AG10803 (cell line): ENCODE results near the gene MAP2K6.

Experiments
- DNase-seq: peaks from one replicate; pipeline ENCODE4 v3.0.0; 2010; ENCODE audit warnings: low read depth
- H3K4me3 ChIP-seq: 2 replicates; pipeline ENCODE4 v1.5.1; 2011; ENCODE audit warnings: mild to moderate bottlenecking, low read length, control low read depth
- TF ChIP-seq, protein P1 (sequence below): conservative IDR thresholded peaks from 2 replicates; pipeline ENCODE4 v1.5.1; 2011; ENCODE audit warnings: mild to moderate bottlenecking, low read length, control low read depth, inconsistent platforms

Gene MAP2K6

DNA sequence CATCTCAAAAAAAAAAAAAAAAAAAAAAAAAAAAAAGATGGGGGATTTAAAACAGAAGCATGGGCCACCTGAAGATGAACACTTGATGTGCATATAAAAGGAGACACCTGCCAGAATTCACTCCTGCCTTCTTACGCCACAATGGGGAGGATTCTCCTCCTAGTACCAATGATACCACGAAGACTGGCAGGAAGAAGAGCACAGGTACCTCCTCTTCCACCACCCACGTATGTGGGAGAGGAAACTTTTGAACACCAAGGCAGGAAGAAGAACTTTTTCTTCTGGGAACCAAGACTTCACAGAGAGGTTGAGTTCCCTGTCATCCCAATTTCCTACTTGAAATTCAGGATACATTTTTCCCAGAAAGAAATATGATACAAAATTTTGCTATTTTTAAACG lies 2.7 kb upstream of the MAP2K6 start:
- TF ChIP-seq, protein P1, sequence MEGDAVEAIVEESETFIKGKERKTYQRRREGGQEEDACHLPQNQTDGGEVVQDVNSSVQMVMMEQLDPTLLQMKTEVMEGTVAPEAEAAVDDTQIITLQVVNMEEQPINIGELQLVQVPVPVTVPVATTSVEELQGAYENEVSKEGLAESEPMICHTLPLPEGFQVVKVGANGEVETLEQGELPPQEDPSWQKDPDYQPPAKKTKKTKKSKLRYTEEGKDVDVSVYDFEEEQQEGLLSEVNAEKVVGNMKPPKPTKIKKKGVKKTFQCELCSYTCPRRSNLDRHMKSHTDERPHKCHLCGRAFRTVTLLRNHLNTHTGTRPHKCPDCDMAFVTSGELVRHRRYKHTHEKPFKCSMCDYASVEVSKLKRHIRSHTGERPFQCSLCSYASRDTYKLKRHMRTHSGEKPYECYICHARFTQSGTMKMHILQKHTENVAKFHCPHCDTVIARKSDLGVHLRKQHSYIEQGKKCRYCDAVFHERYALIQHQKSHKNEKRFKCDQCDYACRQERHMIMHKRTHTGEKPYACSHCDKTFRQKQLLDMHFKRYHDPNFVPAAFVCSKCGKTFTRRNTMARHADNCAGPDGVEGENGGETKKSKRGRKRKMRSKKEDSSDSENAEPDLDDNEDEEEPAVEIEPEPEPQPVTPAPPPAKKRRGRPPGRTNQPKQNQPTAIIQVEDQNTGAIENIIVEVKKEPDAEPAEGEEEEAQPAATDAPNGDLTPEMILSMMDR: no peak
- no peak for DNase-seq

DNA sequence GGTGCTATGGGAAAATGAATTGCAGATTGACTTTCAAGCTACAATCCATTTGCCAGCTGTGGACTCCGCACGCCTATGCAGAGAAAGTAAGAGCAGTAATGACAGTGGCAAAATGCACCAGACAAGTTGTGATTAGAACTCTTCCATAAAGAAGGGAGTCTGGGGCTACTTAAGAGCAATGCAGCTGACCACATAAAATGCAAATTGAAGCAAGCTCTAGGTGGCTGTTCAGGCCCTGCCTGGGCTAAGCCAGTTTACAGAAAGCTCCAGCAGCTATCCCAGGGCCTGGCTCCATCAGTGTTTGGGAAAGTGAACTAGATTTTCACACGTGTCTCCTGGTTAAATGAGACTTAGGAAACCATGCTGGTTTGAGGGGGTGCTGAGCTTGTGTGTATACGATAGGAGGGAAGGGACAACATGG lies 2.2 kb upstream of the MAP2K6 start:
- no peak overlapping the region for H3K4me3 ChIP-seq
- TF ChIP-seq, protein P1: no peak
- DNase-seq: no peak

More for the DNA sequence above, 2.7 kb upstream of the MAP2K6 start:
- H3K4me3 ChIP-seq: no peak overlapping the region

DNA sequence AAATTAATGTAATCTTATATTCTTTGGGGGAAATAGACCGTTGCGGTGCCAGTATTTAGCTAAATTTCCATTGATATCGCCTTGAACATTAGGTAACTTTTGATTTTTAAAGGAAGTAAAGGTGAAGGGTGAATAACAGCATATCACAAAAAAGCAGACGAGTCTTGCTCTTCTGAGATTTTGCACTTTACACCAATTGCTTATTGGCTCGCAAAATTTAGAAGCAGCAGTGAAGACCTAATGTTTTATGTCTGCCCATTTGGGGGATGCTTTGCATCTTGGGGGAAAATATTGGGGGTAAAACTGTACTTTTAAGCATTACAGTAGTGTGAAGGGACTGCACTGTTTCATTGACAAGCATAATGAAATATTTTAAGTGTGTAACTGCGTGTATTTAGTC lies 934 bp downstream of the MAP2K6 start:
- no peak for DNase-seq
- H3K4me3 ChIP-seq: no peak overlapping the region
- TF ChIP-seq, protein P1: no peak

DNA sequence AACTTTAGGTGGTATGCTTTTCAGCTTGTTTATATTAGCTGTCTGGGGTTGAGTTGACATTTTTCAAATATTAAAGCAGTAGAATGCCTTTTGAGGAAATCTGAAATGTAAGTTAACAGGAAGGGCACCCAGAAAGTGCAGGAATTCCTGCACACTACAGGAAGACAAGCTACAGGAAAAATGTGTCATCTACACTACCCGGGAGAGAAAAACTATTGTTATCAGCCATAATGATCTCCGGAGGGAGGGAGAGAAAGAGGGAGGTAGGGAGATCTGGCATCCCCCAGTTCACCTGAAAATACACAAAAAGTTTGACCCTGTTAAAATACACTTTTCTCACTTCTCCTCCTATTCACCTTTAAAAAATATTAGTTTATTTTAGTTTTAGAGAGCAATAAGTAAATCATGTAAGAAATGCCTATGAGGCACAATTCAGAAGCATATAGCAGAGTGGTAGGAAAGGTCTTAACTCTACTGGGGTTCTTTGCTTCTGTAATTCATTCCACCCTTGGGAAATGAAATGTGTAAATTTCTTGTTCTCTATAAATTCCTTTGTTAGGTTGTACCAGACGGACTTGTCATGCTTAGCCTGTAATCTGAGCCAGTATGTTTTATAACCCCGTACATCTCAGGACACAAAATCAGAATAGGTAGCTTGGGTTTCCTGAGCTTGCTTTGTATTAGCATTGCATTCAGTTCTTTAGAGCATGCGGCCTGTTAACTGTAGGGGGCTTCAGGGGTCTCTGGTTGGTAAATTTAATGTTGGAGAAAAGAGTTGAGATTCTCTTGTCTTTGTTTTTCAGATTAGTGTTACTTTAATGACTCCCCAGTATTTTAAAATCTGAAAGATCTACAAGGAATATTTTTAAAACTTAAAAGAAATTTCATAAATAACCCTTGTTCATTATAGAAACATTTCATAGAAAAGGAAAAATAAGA lies 3.3 kb downstream of the MAP2K6 start:
- no peak for DNase-seq
- no peak overlapping the region for H3K4me3 ChIP-seq

DNA sequence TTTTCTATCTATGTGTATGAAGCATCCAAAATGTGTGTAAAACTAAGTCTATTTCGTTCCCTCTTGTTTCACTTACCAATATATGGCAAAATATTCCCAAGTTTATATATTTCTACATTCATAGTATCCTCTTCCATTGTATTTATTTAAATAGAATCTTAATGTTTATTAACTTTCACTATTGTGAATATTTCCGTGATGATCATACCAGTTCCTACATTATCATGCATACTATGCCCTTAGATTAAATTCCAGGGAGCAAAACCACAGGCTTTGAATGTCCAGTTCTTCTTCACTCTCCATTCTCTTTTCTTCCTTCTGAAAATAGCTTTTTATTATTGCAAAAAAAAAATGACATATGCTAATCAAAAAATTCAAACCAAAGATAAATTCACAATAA lies 4.0 kb downstream of the MAP2K6 start:
- H3K4me3 ChIP-seq: no peak overlapping the region
- no peak for DNase-seq

More for the DNA sequence above, 3.3 kb downstream of the MAP2K6 start:
- TF ChIP-seq, protein P1: no peak

DNA sequence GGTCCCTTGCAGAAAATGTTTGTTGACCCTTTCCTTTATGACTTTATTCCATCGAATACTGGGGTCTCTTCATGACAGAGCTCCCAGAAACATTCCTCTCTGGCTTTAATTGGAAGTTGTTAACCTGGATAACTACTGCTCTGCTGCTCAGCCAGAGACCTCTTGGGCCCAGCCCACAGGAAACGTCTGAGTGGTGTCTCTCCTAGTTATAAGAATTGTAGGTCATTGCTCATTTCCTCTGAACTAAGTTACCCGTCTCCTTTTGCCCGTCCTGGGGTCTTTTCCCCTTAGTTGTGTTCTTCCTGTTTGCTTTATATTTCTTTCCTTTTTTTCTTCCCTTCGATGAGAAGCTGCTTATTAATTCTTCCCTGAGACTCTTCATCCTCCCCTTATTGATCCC lies 9.0 kb downstream of the MAP2K6 start:
- no peak for DNase-seq
- H3K4me3 ChIP-seq: no peak overlapping the region
- TF ChIP-seq, protein P1: no peak

More for the DNA sequence above, 4.0 kb downstream of the MAP2K6 start:
- TF ChIP-seq, protein P1: no peak

DNA sequence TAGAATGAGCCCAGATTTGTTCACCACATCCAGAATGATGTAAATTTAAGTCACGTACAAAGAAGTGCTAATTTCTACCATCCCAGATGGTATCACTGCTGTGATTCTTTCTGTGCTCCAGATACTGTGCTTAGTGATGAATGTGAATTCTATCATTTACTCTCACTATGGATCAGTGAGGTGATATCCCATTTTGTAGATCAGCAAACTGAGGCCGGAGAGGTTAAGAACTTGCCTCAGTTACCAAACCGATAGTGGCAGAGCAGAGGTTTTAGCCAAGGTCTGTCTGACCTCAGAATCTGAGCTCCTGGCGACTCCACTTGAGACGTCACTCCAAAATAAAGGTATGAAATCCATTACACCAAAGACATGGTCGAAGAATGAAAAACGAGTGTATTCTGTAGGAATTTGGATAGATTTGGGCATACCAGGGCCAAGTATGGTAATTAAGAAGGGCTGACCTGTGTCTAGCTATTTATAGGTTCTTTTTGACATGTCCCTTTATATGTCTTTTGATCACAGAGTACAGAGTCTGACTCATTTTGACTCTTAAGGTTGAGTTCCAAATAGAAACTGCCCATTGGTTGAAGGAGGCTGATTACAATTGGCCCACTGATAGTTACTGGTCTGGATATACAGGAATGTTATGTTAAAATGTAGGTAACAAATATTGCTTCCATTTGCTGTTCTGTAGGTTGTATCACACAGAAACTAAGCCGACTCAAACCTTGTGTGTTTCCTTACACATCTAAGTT lies 10.0 kb downstream of the MAP2K6 start:
- DNase-seq: no peak
- TF ChIP-seq, protein P1: no peak
- no peak overlapping the region for H3K4me3 ChIP-seq
